ENCODE data around the gene EPHA3. TPM values are rescaled to one million over a fixed set of nuclear protein-coding genes. Genes with fewer than 3 reads are reported as not detected.

Gene EPHA3
- total and polyA plus RNA-seq, 4 donors: 0.44 to 2.7 (median 1.2) TPM

GRCh38 chr3:89154416-89154815 lies 47.0 kb downstream of the EPHA3 start:
- Histone ChIP-seq H3K36me3 (ENCODE audit: control insufficient read depth in 4 of 4, insufficient read depth in 3 of 4, low read depth in 1 of 4, low read length in 3 of 4) (no peaks in the 10 kb centered on the region), H3K27ac (ENCODE audit: low read depth in 1 of 2, low read length in 2 of 2) (no peak overlapping the region), H3K9ac (ENCODE audit: low read depth in 1 of 2, low read length in 2 of 2) (no peak overlapping the region), H3K4me3 (ENCODE audit: low read depth in 1 of 3, low read length in 3 of 3) (no peak overlapping the region), H3K9me3 (ENCODE audit: control insufficient read depth in 4 of 4, low read length in 3 of 4) (no peaks in the 10 kb centered on the region), H3K27me3 (ENCODE audit: control insufficient read depth in 4 of 4, insufficient read depth in 4 of 4, low read length in 3 of 4) (peaks cover 0 to 2% (median 0%) of the 10 kb centered on the region in 4 donors), H3K4me1 (ENCODE audit: control insufficient read depth in 4 of 4, insufficient read depth in 4 of 4, low read length in 3 of 4) (no peaks in the 10 kb centered on the region)
- DNase-seq (ENCODE audit: low spot score): no peak
- TF ChIP-seq HNF4G (IDR thresholded peaks at IDR 0.05) (no peak), TAF1 (conservative IDR thresholded peaks at IDR 0.05) (no peak), RAD21 (IDR thresholded peaks at IDR 0.05) (no peak), FOXA1 (IDR thresholded peaks at IDR 0.05) (no peak)

- no peak for DNase-seq (ENCODE audit: low spot score)
- 67% methylated on average over 6 of the region's 6 CpGs for WGBS
- no peak overlapping the region for H3K27ac ChIP-seq (ENCODE audit: low read depth in 1 of 2, low read length in 2 of 2)
- no peaks in the 10 kb centered on the region for H3K36me3 ChIP-seq (ENCODE audit: control insufficient read depth in 4 of 4, insufficient read depth in 3 of 4, low read depth in 1 of 4, low read length in 3 of 4)
- H3K9me3 ChIP-seq (ENCODE audit: control insufficient read depth in 4 of 4, low read length in 3 of 4): no peaks in the 10 kb centered on the region
- no peak for TF ChIP-seq HNF4G (IDR thresholded peaks at IDR 0.05)
- H3K27me3 ChIP-seq (ENCODE audit: control insufficient read depth in 4 of 4, insufficient read depth in 4 of 4, low read length in 3 of 4): peaks cover 0 to 2% (median 0%) of the 10 kb centered on the region in 4 donors
- H3K4me3 ChIP-seq (ENCODE audit: low read depth in 1 of 3, low read length in 3 of 3): no peak overlapping the region
- no peaks in the 10 kb centered on the region for H3K4me1 ChIP-seq (ENCODE audit: control insufficient read depth in 4 of 4, insufficient read depth in 4 of 4, low read length in 3 of 4)
- no peak overlapping the region for H3K9ac ChIP-seq (ENCODE audit: low read depth in 1 of 2, low read length in 2 of 2)
Measured at GRCh38 chr3:89155811-89156210, 48.4 kb downstream of the EPHA3 start.

GRCh38 chr3:89157575-89157974 lies 50.2 kb downstream of the EPHA3 start:
- H3K9me3 ChIP-seq (ENCODE audit: control insufficient read depth in 4 of 4, low read length in 3 of 4): no peaks in the 10 kb centered on the region
- no peak overlapping the region for H3K27ac ChIP-seq (ENCODE audit: low read depth in 1 of 2, low read length in 2 of 2)
- no peak overlapping the region for H3K9ac ChIP-seq (ENCODE audit: low read depth in 1 of 2, low read length in 2 of 2)
- H3K4me3 ChIP-seq (ENCODE audit: low read depth in 1 of 3, low read length in 3 of 3): no peak overlapping the region
- TF ChIP-seq HNF4A (conservative IDR thresholded peaks at IDR 0.05) (no peak), JUND (IDR thresholded peaks at IDR 0.05) (no peak), SP1 (IDR thresholded peaks at IDR 0.05) (no peak), YY1 (IDR thresholded peaks at IDR 0.05) (no peak), EGR1 (IDR thresholded peaks at IDR 0.05; ENCODE audit: low read depth in 2 of 2) (no peak), FOXA1 (IDR thresholded peaks at IDR 0.05) (no peak), HNF4G (IDR thresholded peaks at IDR 0.05) (no peak), RXRA (IDR thresholded peaks at IDR 0.05) (no peak), RAD21 (IDR thresholded peaks at IDR 0.05) (no peak)
- H3K27me3 ChIP-seq (ENCODE audit: control insufficient read depth in 4 of 4, insufficient read depth in 4 of 4, low read length in 3 of 4): peaks cover 0 to 2% (median 0%) of the 10 kb centered on the region in 4 donors
- 79% methylated on average over 3 of the region's 3 CpGs for WGBS
- no peak for DNase-seq (ENCODE audit: low spot score)
- H3K4me1 ChIP-seq (ENCODE audit: control insufficient read depth in 4 of 4, insufficient read depth in 4 of 4, low read length in 3 of 4): no peaks in the 10 kb centered on the region
- no peaks in the 10 kb centered on the region for H3K36me3 ChIP-seq (ENCODE audit: control insufficient read depth in 4 of 4, insufficient read depth in 3 of 4, low read depth in 1 of 4, low read length in 3 of 4)

GRCh38 chr3:89159605-89160004 lies 52.2 kb downstream of the EPHA3 start:
- 93% methylated on average over 2 of the region's 2 CpGs for WGBS

More at GRCh38 chr3:89159605-89160004, 52.2 kb downstream of the EPHA3 start:
- Histone ChIP-seq H3K9me3 (ENCODE audit: control insufficient read depth in 4 of 4, low read length in 3 of 4) (no peaks in the 10 kb centered on the region), H3K36me3 (ENCODE audit: control insufficient read depth in 4 of 4, insufficient read depth in 3 of 4, low read depth in 1 of 4, low read length in 3 of 4) (no peaks in the 10 kb centered on the region), H3K27ac (ENCODE audit: low read depth in 1 of 2, low read length in 2 of 2) (no peak overlapping the region), H3K4me1 (ENCODE audit: control insufficient read depth in 4 of 4, insufficient read depth in 4 of 4, low read length in 3 of 4) (no peaks in the 10 kb centered on the region), H3K9ac (ENCODE audit: low read depth in 1 of 2, low read length in 2 of 2) (no peak overlapping the region), H3K27me3 (ENCODE audit: control insufficient read depth in 4 of 4, insufficient read depth in 4 of 4, low read length in 3 of 4) (no peaks in the 10 kb centered on the region), H3K4me3 (ENCODE audit: low read depth in 1 of 3, low read length in 3 of 3) (no peak overlapping the region)
- no peak for TF ChIP-seq YY1 (IDR thresholded peaks at IDR 0.05)
- TF ChIP-seq HNF4G (IDR thresholded peaks at IDR 0.05): no peak
- TF ChIP-seq ZBTB33 (IDR thresholded peaks at IDR 0.05): no peak
- TF ChIP-seq FOXA1 (IDR thresholded peaks at IDR 0.05): no peak
- TF ChIP-seq RAD21 (IDR thresholded peaks at IDR 0.05): no peak
- no peak for TF ChIP-seq MAX (IDR thresholded peaks at IDR 0.05)
- no peak for TF ChIP-seq JUND (IDR thresholded peaks at IDR 0.05)
- TF ChIP-seq REST (IDR thresholded peaks at IDR 0.05): no peak
- TF ChIP-seq EGR1 (IDR thresholded peaks at IDR 0.05; ENCODE audit: low read depth in 2 of 2): no peak
- TF ChIP-seq HNF4A (conservative IDR thresholded peaks at IDR 0.05): no peak
- TF ChIP-seq TAF1 (conservative IDR thresholded peaks at IDR 0.05): no peak
- no peak for TF ChIP-seq RXRA (IDR thresholded peaks at IDR 0.05)
- TF ChIP-seq NR2F2 (IDR thresholded peaks at IDR 0.05): no peak
- no peak for TF ChIP-seq SP1 (IDR thresholded peaks at IDR 0.05)
- DNase-seq (ENCODE audit: low spot score): no peak

Data from liver (tissue), 9 donors.